K562 (cell line): ENCODE data around the gene ZNF500. TPM values are rescaled to one million over a fixed set of nuclear protein-coding genes. Genes with fewer than 3 reads are reported as not detected.

Experiments used
- ARID1B ChIP-seq: fragments of 450-650 bp; IDR thresholded peaks from 2 replicates; pipeline ENCODE4 v1.6.1; 2016; ENCODE audit warnings: antibody characterized with exemption, mild to moderate bottlenecking, inconsistent platforms
- CEBPB ChIP-seq: fragments of 450-650 bp; IDR thresholded peaks from 2 replicates; pipeline ENCODE4 v1.6.1; 2016; ENCODE audit warnings: missing genetic modification characterization, missing compliant biosample characterization
- EZH2 ChIP-seq: IDR thresholded peaks from 2 replicates; pipeline ENCODE4 v1.6.1; 2012; ENCODE audit warnings: low read depth, mild to moderate bottlenecking, inconsistent platforms, low read length, borderline replicate concordance
- FOXJ2 ChIP-seq: fragments of 200-800 bp; sonication (Bioruptor generic); IDR thresholded peaks from 2 replicates; pipeline ENCODE4 v1.6.1; 2016; ENCODE audit warnings: missing genetic modification characterization, missing compliant biosample characterization
- FOXK2 ChIP-seq, 2 experiments: fragments of 450-650 bp; IDR thresholded peaks in 1 of 2; conservative IDR thresholded peaks in 1 of 2; 2 replicates each; pipeline ENCODE4 v1.6.1; 2016; ENCODE audit warnings: low read depth in 2 of 2, mild to moderate bottlenecking in 1 of 2
- GABPA ChIP-seq: fragments of 200-800 bp; sonication (Bioruptor generic); conservative IDR thresholded peaks from 2 replicates; pipeline ENCODE4 v1.6.1; 2016; ENCODE audit warnings: low read depth, missing genetic modification characterization, missing compliant biosample characterization
- MEF2A ChIP-seq: IDR thresholded peaks from 2 replicates; pipeline ENCODE4 v1.6.1; 2011; ENCODE audit warnings: low read depth, mild to moderate bottlenecking, low read length, moderate library complexity; ENCODE audit not compliant: control insufficient read depth
- RB1 ChIP-seq: fragments of 450-650 bp; IDR thresholded peaks from 2 replicates; pipeline ENCODE4 v1.6.1; 2017; ENCODE audit warnings: low read depth, mild to moderate bottlenecking
- SETDB1 ChIP-seq: IDR thresholded peaks from one replicate; pipeline ENCODE4 v1.6.1; 2012; ENCODE audit warnings: low read length, control low read depth, inconsistent platforms
- TAF7 ChIP-seq: fragments of 450-650 bp; IDR thresholded peaks from 2 replicates; pipeline ENCODE4 v1.6.1; 2016; ENCODE audit warnings: missing genetic modification characterization, missing compliant biosample characterization
- TARDBP ChIP-seq: fragments of 450-650 bp; IDR thresholded peaks from 2 replicates; pipeline ENCODE4 v1.6.1; 2016
- ZFPM2 ChIP-seq: fragments of 250-450 bp; sonication (Bioruptor Pico); IDR thresholded peaks from 2 replicates; pipeline ENCODE4 v1.5.1; 2022; ENCODE audit warnings: mild to moderate bottlenecking
- ZNF143 ChIP-seq: sonication (generic); formaldehyde crosslinking; IDR thresholded peaks from 2 replicates; pipeline ENCODE4 v1.9.0; 2022; ENCODE audit warnings: mild to moderate bottlenecking, missing genetic modification reagents
- ZNF311 ChIP-seq: fragments of 250-450 bp; sonication (Bioruptor Pico); IDR thresholded peaks from 2 replicates; pipeline ENCODE4 v1.4.0; 2020; ENCODE audit warnings: mild to moderate bottlenecking, moderate library complexity
- ZNF561 ChIP-seq: fragments of 450-650 bp; formaldehyde crosslinking; conservative IDR thresholded peaks from 2 replicates; pipeline ENCODE4 v1.4.0; 2020; ENCODE audit warnings: mild to moderate bottlenecking, moderate library complexity
- ZNF699 ChIP-seq: fragments of 250-450 bp; sonication (Bioruptor Pico); IDR thresholded peaks from 2 replicates; pipeline ENCODE4 v1.8.0; 2021; ENCODE audit warnings: mild to moderate bottlenecking, moderate library complexity; ENCODE audit not compliant: insufficient replicate concordance
- ZNF75A ChIP-seq: fragments of 450-650 bp; formaldehyde crosslinking; IDR thresholded peaks from 2 replicates; pipeline ENCODE4 v1.4.0; 2020; ENCODE audit warnings: mild to moderate bottlenecking
- polyA plus RNA-seq, 8 experiments: library from polyadenylated mRNA; depleted of rRNA in 4 of 8; stranded (reverse) in 5 of 8; unstranded in 3 of 8; fragments of >200 nt; fragmentation: Nextera tagmentation in 2 of 8; fragmentation: Illumina TruSeq in 1 of 8; extraction: Ambion mirVana in 2 of 8; extraction: Trizol in 1 of 8; gene quantifications; 2 replicates each; pipeline versions ENCODE4 v1.2.1 to v1.2.3, GENCODE V29; 2011 to 2014; ENCODE audit warnings: inconsistent platforms in 1 of 8, missing spikeins in 1 of 8
- total RNA-seq, 7 experiments: library from RNA; depleted of rRNA in 6 of 7; stranded (reverse); fragments of >200 nt in 6 of 7; fragmentation: Illumina TruSeq in 2 of 7; extraction: Trizol in 2 of 7; gene quantifications; 2 replicates each; pipeline versions ENCODE4 v1.2.1 to v1.2.3, GENCODE V29; 2011 to 2021; ENCODE audit warnings: low replicate concordance in 1 of 7
- TF ChIP-seq, protein P1 (sequence below), 3 experiments: IDR thresholded peaks in 2 of 3; conservative IDR thresholded peaks in 1 of 3; 2 replicates each; pipeline ENCODE4 v1.5.1; 2011 to 2012; ENCODE audit warnings: low read length in 3 of 3, mild to moderate bottlenecking in 3 of 3, control low read depth in 2 of 3, improper control_type of control experiment in 1 of 3, inconsistent platforms in 1 of 3, low read depth in 1 of 3, mixed read lengths in 1 of 3, moderate library complexity in 1 of 3; ENCODE audit not compliant: insufficient read depth in 2 of 3
- TF ChIP-seq, protein P2 (sequence below): sonication (generic); formaldehyde crosslinking; IDR thresholded peaks from 2 replicates; pipeline ENCODE4 v1.8.0; 2022; ENCODE audit warnings: mild to moderate bottlenecking, missing genetic modification reagents, borderline replicate concordance
- TF ChIP-seq, protein P3 (sequence below): fragments of 450-650 bp; formaldehyde crosslinking; IDR thresholded peaks from 2 replicates; pipeline ENCODE4 v1.4.0; 2022; ENCODE audit warnings: missing genetic modification characterization
- TF ChIP-seq, protein P4 (sequence below): fragments of 150-350 bp; IDR thresholded peaks from 2 replicates; pipeline ENCODE4 v1.6.1; 2014; ENCODE audit warnings: low read depth, mild to moderate bottlenecking, low read length, borderline replicate concordance

ZNF500 gene
- total and polyA plus RNA-seq, 9 of the 15 experiments (the other 6 are each of a cell fraction or from before 2014, with no cell fraction given): 0.80 to 20.8 (median 5.3) TPM

DNA sequence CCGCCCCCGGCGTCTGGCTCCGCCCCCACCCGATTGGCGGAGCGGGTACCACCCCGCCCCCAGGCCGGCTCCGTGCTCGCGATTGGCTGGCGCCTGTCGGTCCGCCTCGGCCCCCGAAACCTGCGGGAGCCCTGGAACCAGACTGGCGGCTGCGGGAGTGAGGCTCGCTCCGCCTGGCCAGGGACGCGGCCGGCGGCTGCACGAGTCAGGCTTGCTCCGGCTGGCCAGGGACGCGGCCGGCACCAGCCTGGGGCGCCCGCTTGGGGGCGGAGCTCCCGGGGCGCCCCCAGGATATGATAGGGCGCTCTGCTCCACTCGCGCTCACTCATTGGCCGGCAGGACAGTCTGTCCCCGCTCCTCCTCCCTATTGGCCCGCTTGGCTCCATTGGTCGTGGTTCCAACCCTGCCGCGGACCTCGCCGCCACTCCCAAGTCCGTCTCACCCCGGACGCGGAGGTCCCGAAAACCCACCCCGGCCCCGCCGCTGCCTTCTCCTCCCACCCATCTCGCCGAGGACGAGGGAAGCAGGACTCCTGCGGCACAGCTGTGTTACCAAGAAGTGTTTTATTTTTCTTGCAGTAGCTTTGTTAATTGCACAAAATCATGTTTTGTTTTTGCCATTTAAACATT lies 35.8 kb upstream of the ZNF500 start (continued):
- TF ChIP-seq, protein P1, sequence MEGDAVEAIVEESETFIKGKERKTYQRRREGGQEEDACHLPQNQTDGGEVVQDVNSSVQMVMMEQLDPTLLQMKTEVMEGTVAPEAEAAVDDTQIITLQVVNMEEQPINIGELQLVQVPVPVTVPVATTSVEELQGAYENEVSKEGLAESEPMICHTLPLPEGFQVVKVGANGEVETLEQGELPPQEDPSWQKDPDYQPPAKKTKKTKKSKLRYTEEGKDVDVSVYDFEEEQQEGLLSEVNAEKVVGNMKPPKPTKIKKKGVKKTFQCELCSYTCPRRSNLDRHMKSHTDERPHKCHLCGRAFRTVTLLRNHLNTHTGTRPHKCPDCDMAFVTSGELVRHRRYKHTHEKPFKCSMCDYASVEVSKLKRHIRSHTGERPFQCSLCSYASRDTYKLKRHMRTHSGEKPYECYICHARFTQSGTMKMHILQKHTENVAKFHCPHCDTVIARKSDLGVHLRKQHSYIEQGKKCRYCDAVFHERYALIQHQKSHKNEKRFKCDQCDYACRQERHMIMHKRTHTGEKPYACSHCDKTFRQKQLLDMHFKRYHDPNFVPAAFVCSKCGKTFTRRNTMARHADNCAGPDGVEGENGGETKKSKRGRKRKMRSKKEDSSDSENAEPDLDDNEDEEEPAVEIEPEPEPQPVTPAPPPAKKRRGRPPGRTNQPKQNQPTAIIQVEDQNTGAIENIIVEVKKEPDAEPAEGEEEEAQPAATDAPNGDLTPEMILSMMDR (IDR thresholded peaks at IDR 0.05 in 2 of 3, conservative IDR thresholded peaks at IDR 0.05 in 1 of 3; ENCODE audit: insufficient read depth in 2 of 3, low read depth in 1 of 3, low read length in 3 of 3): no peak
- no peak for TF ChIP-seq SETDB1
- TF ChIP-seq ZNF699 (CRISPR knock-in tag): no peak
- no peak for TF ChIP-seq ARID1B
- TF ChIP-seq TAF7 (tag): no peak
- TF ChIP-seq FOXJ2 (tag): no peak
- no peak for TF ChIP-seq ZNF143 (CRISPR knock-in tag)
- TF ChIP-seq MEF2A: no peak
- TF ChIP-seq ZNF311 (CRISPR knock-in tag): no peak
- TF ChIP-seq GABPA (tag): no peak
- TF ChIP-seq ZNF75A (CRISPR knock-in tag): no peak
- TF ChIP-seq, protein P2, sequence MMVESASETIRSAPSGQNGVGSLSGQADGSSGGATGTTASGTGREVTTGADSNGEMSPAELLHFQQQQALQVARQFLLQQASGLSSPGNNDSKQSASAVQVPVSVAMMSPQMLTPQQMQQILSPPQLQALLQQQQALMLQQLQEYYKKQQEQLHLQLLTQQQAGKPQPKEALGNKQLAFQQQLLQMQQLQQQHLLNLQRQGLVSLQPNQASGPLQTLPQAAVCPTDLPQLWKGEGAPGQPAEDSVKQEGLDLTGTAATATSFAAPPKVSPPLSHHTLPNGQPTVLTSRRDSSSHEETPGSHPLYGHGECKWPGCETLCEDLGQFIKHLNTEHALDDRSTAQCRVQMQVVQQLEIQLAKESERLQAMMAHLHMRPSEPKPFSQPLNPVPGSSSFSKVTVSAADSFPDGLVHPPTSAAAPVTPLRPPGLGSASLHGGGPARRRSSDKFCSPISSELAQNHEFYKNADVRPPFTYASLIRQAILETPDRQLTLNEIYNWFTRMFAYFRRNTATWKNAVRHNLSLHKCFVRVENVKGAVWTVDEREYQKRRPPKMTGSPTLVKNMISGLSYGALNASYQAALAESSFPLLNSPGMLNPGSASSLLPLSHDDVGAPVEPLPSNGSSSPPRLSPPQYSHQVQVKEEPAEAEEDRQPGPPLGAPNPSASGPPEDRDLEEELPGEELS (CRISPR knock-in tag): no peak
- TF ChIP-seq, protein P3, sequence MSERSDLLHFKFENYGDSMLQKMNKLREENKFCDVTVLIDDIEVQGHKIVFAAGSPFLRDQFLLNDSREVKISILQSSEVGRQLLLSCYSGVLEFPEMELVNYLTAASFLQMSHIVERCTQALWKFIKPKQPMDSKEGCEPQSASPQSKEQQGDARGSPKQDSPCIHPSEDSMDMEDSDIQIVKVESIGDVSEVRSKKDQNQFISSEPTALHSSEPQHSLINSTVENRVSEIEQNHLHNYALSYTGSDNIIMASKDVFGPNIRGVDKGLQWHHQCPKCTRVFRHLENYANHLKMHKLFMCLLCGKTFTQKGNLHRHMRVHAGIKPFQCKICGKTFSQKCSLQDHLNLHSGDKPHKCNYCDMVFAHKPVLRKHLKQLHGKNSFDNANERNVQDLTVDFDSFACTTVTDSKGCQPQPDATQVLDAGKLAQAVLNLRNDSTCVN: no peak
- no peak for TF ChIP-seq TARDBP
- 0 out of 2 replicates have a peak, but pooled peaks have one; percentile 47 for TF ChIP-seq RB1
- TF ChIP-seq FOXK2 (conservative IDR thresholded peaks at IDR 0.05 in 1 of 2, IDR thresholded peaks at IDR 0.05 in 1 of 2; ENCODE audit: low read depth in 2 of 2): no peak
- no peak for TF ChIP-seq ZFPM2 (CRISPR knock-in tag)
- TF ChIP-seq, protein P4, sequence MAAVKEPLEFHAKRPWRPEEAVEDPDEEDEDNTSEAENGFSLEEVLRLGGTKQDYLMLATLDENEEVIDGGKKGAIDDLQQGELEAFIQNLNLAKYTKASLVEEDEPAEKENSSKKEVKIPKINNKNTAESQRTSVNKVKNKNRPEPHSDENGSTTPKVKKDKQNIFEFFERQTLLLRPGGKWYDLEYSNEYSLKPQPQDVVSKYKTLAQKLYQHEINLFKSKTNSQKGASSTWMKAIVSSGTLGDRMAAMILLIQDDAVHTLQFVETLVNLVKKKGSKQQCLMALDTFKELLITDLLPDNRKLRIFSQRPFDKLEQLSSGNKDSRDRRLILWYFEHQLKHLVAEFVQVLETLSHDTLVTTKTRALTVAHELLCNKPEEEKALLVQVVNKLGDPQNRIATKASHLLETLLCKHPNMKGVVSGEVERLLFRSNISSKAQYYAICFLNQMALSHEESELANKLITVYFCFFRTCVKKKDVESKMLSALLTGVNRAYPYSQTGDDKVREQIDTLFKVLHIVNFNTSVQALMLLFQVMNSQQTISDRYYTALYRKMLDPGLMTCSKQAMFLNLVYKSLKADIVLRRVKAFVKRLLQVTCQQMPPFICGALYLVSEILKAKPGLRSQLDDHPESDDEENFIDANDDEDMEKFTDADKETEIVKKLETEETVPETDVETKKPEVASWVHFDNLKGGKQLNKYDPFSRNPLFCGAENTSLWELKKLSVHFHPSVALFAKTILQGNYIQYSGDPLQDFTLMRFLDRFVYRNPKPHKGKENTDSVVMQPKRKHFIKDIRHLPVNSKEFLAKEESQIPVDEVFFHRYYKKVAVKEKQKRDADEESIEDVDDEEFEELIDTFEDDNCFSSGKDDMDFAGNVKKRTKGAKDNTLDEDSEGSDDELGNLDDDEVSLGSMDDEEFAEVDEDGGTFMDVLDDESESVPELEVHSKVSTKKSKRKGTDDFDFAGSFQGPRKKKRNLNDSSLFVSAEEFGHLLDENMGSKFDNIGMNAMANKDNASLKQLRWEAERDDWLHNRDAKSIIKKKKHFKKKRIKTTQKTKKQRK: 0 out of 2 replicates have a peak, but pooled peaks have one; percentile 46
- TF ChIP-seq CEBPB (tag): no peak
- TF ChIP-seq EZH2: no peak
- no peak for TF ChIP-seq ZNF561 (CRISPR knock-in tag)
